ENCODE data around the gene EPDR1. TPM values are rescaled to one million over a fixed set of nuclear protein-coding genes. Genes with fewer than 3 reads are reported as not detected.

The EPDR1 gene
- polyA plus RNA-seq, 1 donor (not counting 4 experiments of a cell fraction or from before 2014, with no cell fraction given), result not detected

DNA sequence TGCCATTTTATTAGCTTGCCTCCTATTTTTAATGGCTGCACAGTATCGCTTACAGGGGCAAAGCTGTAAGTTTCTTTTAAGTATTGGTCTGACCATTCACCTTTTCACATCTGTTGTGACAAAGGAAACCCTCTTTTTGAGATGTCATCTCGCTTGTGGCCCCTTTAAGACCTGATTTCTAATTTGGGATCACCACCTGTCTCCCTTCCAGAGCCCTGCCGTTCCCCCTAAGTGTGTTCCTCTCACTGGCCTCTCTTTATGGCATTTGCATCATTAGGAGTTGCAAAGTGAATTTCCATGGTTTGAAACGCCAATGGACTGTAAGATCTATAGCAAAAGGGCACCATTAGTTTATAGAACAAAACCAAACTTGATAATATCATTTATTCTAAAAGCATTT lies 1.4 kb downstream of the EPDR1 start:
- Histone ChIP-seq H3K4me1 (ENCODE audit: control insufficient read depth, extremely low read depth, insufficient read depth, low read length) (no peaks in the 10 kb centered on the region), H3K36me3 (ENCODE audit: control insufficient read depth in 2 of 2, extremely low read depth in 1 of 2, insufficient read depth in 2 of 2, low read length in 2 of 2) (no peaks in the 10 kb centered on the region), H3K27ac (ENCODE audit: control insufficient read depth, insufficient read depth, low read length) (no peak overlapping the region), H3K4me3 (ENCODE audit: control insufficient read depth in 2 of 3, extremely low read depth in 1 of 3, insufficient read depth in 2 of 3, low read depth in 1 of 3, low read length in 3 of 3) (no peak overlapping the region), H3K4me2 (ENCODE audit: control insufficient read depth, extremely low read depth, insufficient read depth, low read depth, low read length) (no peak overlapping the region), H3K9me1 (ENCODE audit: control insufficient read depth, extremely low read depth, insufficient read depth, low read length) (no peaks in the 10 kb centered on the region), H4K20me1 (ENCODE audit: control insufficient read depth, extremely low read depth, insufficient read depth, low read length) (no peaks in the 10 kb centered on the region), H3K9me3 (ENCODE audit: control insufficient read depth, low read depth, low read length) (no peaks in the 10 kb centered on the region), H3K9ac (ENCODE audit: control insufficient read depth, extremely low read depth, insufficient read depth, low read length) (no peak overlapping the region), H3K27me3 (ENCODE audit: control insufficient read depth, extremely low read depth, insufficient read depth, low read length) (peaks cover 16% of the 10 kb centered on the region), H3K79me2 (ENCODE audit: control insufficient read depth, insufficient read depth, low read length) (no peaks in the 10 kb centered on the region), H2AFZ (ENCODE audit: control insufficient read depth, low read length) (no peak overlapping the region)
- TF ChIP-seq EZH2 (IDR thresholded peaks at IDR 0.05; ENCODE audit: low read length) (no peak), CTCF (optimal IDR thresholded peaks at IDR 0.05 in 1 of 3, IDR thresholded peaks at IDR 0.05 in 1 of 3, conservative IDR thresholded peaks at IDR 0.05 in 1 of 3; ENCODE audit: extremely low read depth in 1 of 3, insufficient read depth in 2 of 3, low read length in 3 of 3) (no peak)
- DNase-seq (ENCODE audit: low read depth, low spot score), result no peak
- no peak for FAIRE-seq
- dilution Hi-C loops (cut with MboI; ENCODE audit: extremely low pct_ligation_motif_present, low sequenced_read_pairs), result no loop called here

DNA sequence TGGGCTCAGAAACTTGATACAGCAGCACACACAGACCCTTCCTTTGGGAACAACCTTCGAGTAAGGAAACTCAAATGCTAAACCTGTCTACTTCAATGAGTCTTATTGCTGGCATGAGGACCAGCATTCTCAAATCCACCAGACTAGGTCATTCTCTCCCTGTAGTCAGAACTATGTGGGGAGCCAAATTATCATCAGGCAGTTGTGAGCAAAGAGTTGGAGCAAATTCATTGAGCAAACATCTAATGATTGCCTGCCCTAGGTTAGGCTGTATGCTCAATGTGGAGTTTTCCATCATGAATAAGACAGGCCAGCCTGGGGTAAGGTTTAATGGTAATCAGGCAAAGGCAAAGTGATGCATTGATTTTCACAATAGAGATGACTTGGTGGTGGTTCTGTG lies 3.6 kb downstream of the EPDR1 start:
- Histone ChIP-seq H3K9me1 (ENCODE audit: control insufficient read depth, extremely low read depth, insufficient read depth, low read length) (no peaks in the 10 kb centered on the region), H2AFZ (ENCODE audit: control insufficient read depth, low read length) (no peak overlapping the region), H3K9me3 (ENCODE audit: control insufficient read depth, low read depth, low read length) (no peaks in the 10 kb centered on the region), H3K4me3 (ENCODE audit: control insufficient read depth in 2 of 3, extremely low read depth in 1 of 3, insufficient read depth in 2 of 3, low read depth in 1 of 3, low read length in 3 of 3) (no peak overlapping the region), H4K20me1 (ENCODE audit: control insufficient read depth, extremely low read depth, insufficient read depth, low read length) (no peaks in the 10 kb centered on the region), H3K9ac (ENCODE audit: control insufficient read depth, extremely low read depth, insufficient read depth, low read length) (no peak overlapping the region), H3K4me1 (ENCODE audit: control insufficient read depth, extremely low read depth, insufficient read depth, low read length) (no peaks in the 10 kb centered on the region), H3K27ac (ENCODE audit: control insufficient read depth, insufficient read depth, low read length) (no peak overlapping the region), H3K4me2 (ENCODE audit: control insufficient read depth, extremely low read depth, insufficient read depth, low read depth, low read length) (no peak overlapping the region), H3K79me2 (ENCODE audit: control insufficient read depth, insufficient read depth, low read length) (no peaks in the 10 kb centered on the region), H3K36me3 (ENCODE audit: control insufficient read depth in 2 of 2, extremely low read depth in 1 of 2, insufficient read depth in 2 of 2, low read length in 2 of 2) (no peaks in the 10 kb centered on the region), H3K27me3 (ENCODE audit: control insufficient read depth, extremely low read depth, insufficient read depth, low read length) (peaks cover 11% of the 10 kb centered on the region)
- TF ChIP-seq EZH2 (IDR thresholded peaks at IDR 0.05; ENCODE audit: low read length), result no peak
- no peak for TF ChIP-seq CTCF (optimal IDR thresholded peaks at IDR 0.05 in 1 of 3, IDR thresholded peaks at IDR 0.05 in 1 of 3, conservative IDR thresholded peaks at IDR 0.05 in 1 of 3; ENCODE audit: extremely low read depth in 1 of 3, insufficient read depth in 2 of 3, low read length in 3 of 3)
- dilution Hi-C loops (cut with MboI; ENCODE audit: extremely low pct_ligation_motif_present, low sequenced_read_pairs), result no loop called here
- DNase-seq (ENCODE audit: low read depth, low spot score) (no peak), FAIRE-seq (no peak)
